ENCODE measurements around the gene XDH. TPM values are rescaled to one million over a fixed set of nuclear protein-coding genes. Genes with fewer than 3 reads are reported as not detected.

Gene XDH
- total RNA-seq (2014; rRNA removed; shearing (Covaris generic)) = 0.89 TPM in 1 of 2 replicates, not detected in the other

DNA sequence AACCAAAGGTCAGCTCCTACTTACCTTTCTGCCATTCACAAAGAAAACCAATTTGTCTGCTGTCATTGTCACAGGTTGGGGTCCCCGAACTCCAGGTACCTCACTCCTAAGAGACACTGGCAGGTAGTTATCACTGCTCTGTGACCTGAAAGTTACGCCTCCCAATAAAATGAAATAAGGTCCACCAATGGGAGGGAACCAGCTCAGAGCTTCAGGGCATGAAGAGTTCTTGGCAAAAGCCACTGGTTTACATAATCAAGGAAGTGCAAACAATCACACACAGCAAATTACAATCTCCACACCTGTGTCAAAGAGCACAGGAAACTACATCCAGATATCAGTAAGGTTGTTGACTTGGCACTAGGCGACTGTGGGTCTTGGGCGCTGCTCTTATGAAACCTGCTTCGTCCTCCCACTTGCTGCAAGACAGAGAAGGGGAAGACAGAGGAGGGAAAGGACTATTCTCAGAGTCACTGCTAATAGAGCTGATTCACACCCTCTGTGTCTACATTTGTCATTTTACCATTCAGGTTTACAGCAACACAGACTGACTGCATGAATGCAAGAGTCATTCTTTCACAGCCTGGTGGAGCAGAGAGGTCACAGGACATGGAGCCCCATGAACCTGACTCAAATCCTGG is at the start of gene XDH:
Gene XDH, minus strand, starts transcription at position 142 of the 641 bp plus-strand sequence. Its CDS starts 76 bp downstream, at position 66.
- peak; percentile 36 for DNase-seq (ENCODE audit: low read depth)

DNA sequence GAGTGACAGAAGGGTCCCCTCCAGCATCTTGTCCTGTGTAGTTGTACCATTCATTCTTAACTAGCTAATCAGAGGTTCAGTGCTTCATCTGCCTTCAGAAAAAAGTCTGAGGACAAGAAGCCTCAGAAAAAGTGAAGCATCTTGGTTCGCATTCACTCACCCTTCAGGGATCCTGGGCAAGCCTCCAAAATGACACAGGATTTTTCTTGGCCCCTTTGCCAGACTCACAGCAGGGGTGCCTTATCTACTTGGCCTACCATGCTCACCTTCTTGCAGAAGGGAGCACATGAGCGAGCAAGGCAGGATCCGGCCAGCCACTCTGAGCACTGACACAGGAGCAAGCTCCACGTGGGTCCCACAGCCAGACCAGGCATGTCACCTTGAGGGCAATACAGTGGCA is 43.1 kb upstream of the XDH start:
- no peak for DNase-seq (ENCODE audit: low read depth)

DNA sequence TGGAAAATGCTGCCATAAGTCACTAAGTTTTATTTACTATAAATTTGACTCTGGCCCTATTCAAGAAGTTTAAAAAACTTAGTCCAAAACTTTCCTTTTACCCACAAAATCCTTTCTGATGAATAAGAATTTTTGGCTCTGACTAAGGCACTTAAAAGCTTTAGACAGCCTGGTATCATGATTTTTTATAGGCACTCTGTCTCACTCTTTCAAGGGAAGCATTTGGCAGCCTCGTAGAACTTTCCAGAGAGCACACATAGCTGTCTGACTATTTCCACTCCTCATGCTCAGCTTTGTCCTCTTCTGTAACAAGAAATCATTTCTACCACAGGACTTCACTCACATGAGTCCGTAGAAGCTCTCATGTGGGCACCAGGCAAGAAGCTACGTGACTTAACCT is 32.3 kb upstream of the XDH start:
- peak; percentile 66 for DNase-seq (ENCODE audit: low read depth)

DNA sequence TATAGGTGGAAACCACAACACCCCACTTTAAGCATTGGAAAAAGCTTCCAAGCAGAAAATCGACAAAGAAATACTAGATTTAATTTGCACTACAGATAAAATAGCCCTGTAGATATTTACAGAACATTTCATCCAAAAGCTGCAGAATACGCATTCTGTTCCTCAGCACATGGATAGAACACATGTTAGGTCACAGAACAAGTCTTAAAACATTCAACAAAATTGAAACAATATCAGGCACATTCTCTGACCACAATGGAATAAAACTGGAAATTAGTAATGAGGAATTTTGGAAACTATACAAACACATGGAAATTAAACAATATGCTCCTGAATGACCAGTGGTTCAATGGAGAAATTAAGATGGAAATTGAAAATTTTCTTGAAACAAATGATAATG is 27.8 kb upstream of the XDH start:
- DNase-seq (ENCODE audit: low read depth) = no peak

DNA sequence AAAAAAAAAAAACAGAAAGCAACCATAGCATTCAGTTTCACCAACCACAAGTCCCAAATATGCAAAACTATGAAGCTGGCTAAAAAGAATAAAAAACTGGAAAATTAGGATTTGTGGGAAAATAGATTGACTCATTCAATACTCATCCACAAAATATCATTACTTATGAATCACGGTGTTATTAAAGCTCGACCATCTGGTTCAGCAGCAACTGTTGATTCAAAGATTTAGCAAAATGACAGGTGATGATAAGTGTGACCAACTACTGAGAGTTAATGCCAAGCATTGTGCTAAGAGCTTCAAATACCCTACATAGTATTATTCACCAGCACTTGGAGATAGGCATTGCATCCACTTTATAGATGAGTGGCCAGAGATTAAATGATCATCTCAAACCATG is 26.2 kb upstream of the XDH start:
- DNase-seq (ENCODE audit: low read depth) = peak; percentile 72

DNA sequence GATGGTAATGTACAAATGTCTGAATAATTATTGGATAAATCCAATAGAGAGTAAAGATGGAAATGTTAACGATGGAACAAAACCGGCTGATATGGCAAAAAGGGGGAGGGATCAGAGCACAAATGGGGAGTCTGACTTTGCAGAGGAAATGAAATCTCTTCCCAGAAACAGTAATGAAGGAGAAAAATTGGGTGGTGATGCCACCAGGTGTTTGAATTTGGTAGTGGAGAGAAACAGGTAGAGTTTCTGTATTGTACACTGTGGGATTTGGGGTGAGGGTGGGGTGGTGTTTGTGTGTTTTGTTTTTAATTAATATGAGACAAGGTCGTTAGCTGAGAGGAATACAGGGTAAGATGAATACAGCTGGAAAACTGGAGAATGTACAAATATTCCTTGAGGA is 20.4 kb upstream of the XDH start:
- peak; percentile 39 for DNase-seq (ENCODE audit: low read depth)

DNA sequence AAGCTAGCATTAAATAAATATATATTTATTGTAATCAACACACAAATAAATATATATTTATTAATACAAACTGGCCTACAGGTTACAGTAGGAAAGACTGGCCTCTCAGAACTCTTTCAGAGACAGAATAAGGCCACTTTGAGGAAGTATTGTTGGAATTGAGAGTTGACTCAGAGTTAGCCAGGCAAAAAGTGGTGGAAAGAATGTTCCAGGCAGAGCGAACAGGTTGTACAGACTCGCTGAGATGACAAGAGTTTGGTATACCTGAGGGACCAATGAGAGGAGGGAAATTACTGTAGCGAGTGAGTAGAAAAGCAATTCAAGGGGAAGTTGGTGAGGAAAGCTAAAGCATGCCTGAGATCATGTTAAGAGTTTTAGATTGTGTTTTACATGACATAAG is 19.0 kb upstream of the XDH start:
- DNase-seq (ENCODE audit: low read depth) = no peak

DNA sequence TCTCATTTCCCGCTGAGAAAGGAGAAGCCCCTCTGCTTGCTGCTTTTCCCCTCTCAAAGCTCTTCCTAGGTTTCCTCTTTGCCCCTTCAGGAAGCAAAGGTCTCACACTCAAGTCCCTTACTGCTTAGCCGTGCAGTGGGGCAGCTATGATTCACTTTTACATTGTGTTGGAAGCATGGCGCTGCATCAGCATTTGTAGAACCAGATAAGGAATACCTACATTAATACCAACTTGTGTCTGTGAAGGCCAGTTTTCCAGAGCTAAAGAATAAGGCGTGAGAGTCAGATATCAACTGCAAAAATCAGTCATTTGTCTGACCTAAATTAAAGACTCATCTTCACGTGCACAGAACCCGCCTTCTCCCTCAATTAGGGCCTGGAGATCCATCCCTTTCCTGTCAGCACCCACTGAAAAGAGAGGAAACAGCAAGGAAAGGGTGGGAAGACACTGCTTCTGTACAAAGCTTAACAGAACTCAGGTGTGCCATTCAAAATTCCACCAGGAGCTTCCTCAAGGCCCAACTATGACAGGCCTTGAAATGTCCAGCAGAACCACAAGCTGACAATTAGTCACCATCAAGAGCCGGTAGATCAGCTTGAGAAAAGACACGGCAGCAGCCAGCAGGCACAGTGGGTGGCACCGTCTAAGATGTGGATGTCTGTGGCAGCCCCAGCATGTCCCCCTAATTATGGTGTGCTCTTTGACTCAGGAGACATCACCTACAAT is 16.1 kb upstream of the XDH start:
- peak; percentile 9 for DNase-seq (ENCODE audit: low read depth)

DNA sequence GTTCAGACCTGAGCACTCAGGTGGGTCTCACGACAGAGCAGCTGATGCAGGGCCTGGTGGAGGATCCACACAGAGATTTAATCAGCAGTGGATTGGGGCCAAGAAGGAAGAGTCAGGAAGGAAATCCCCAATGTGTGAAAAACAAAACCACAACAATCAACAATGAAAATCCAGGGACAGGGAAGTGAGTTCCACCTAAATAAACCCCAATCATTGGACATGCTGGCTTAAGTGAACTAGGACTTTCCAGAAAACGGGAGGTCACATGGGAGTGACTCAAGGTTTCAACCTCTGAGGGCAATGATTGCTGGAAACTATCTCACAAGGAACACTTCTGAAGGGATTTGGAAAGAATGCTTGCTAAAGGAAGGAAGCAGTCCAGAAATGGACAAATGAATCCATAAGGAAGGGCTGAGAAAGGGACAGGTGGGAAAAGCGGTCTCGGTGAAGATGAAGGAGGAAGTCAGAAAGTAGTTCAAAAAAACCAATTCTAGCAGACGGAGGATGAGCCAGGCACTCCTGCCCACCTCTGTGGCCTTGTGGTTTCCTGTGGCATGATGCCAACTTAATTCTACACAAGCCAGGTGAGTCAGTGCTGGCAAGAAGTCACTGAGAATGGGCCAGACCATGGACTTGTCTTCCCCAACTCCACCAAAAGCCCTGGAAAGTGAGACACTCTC is 15.4 kb upstream of the XDH start:
- DNase-seq (ENCODE audit: low read depth) = peak; percentile 82

DNA sequence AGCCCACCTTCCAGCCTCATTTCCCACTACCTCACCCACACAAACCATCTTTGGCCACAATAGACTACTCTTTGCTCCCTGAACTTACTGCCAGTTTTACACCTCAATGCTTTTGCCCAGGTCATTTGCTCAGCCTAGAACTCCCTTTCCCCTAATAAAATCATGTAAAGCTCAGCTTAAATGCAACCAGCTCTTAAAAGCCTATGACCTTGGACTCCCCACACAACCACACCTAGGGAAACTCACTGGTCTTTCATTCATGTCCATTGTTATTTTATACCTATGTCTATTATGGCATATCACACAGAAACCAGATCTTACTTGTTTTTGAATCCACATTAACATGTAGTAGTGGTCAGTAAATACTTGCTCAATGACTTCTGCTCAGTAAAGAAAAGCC is 14.5 kb upstream of the XDH start:
- DNase-seq (ENCODE audit: low read depth) = no peak

DNA sequence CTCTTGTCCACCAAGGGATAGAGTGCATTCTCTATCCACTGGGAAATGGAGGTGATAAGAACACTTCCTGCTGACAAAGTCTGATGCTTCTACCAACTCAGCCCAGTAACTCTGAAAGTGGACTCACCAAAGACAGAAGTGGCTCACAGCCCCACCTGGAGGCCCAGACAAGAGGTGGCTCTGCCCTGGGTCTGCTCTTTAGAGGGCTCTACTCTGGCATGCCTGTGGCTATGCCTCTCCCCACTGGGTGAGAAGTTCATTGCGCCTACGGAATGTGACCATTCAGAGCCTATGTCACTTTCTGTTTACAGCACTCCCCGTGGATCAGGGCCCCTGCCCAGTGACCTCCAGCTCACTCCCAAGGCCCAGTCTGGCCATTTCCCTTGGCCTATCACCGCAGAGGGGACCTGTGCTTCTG is 13.5 kb upstream of the XDH start:
- DNase-seq (ENCODE audit: low read depth) = peak; percentile 58

DNA sequence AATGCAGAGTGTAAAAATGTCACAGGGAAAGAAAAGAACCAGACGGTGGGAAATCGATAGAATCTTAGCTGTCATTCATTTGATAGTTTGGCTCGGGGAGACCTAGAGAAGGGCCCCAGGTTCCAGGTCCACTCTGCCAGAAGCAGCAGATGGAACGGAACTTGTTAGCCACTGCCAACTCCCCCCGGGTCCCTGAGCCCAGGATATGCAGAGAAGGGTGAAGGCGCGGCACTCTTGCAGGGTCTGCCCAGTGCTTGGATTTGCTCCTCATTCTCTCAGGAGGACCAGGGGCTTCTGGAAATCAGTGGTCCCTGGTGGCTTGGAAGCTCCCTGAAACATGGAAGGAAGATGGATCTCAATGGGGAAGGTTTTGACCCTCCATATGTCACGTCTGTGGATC is 11.6 kb upstream of the XDH start:
- no peak for DNase-seq (ENCODE audit: low read depth)

DNA sequence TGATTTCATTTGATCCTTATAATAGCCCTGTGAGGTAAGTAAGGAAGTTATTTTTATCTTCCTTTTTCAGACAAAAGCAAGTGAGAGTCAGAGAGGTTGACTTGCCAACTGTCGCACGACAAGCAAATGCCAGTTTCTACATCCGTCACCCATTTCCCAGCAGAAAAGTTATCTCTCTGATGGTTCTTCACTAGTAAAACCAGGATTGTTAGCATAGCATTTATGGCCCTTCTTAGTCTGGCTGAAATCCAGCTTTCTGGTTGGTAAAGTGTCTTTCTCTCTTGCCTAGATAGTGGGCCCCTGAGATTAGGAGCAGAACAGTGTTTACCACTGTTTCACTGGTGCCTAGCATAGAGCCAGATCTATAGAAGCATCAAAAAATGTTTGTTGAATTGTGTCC is 7.1 kb upstream of the XDH start:
- DNase-seq (ENCODE audit: low read depth) = no peak

DNA sequence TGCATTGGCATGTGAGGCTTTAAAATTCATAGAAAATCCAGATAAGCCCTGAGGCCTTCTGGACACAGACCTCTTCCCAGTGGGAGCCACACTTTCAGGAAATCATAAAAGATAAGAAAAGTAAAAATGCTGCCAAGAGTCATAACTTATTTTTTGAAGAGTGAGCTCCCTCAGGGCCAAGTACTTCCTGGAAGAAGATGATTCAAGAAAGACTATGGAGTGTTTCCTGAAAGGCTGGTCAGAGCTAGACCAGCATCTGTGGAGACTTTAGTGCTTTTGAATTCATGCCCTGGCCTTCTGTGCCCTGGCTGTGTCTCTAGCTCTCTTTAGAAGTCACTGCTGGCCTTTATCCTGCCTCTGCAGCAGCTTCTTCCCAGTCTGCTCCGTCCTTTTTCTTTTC is 6.4 kb upstream of the XDH start:
- peak; percentile 65 for DNase-seq (ENCODE audit: low read depth)

DNA sequence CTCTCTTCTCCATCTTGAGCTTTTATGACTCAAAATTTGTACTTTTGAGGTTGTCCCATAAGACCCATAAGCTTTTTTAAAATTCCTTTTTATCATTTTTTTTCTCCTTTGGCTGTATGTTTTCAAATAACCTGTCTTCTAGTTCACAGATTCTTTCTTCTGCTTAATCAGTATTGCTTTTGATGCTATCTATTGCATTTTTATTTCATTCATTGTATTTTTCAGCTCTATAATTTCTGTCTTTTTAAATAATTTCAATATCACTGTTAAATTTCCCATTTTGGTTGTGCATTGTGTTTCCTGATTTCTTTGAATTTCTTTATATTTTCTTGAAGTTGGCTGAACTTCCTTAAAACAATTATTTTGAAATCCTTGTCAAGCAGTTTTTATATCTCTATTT is 4.8 kb upstream of the XDH start:
- DNase-seq (ENCODE audit: low read depth) = no peak

DNA sequence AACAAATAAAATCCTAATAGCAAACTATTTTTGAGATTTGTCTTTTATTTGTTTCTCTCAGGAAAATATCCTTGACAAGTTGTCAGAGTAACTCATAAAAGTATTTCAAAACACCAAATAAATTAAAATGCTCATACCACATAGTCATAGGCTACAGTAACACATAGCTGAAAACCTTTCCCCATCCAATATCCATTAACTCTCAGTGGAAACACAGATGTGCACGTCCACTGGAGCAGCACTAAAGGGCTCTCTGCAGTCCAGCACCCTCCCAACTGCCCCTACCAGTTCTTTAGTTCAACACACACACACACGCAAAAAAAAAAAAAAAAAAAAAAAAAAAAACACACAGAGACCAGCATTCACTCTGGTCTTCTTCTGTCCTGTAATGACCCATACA is 879 bp upstream of the XDH start:
- DNase-seq (ENCODE audit: low read depth) = peak; percentile 27

DNA sequence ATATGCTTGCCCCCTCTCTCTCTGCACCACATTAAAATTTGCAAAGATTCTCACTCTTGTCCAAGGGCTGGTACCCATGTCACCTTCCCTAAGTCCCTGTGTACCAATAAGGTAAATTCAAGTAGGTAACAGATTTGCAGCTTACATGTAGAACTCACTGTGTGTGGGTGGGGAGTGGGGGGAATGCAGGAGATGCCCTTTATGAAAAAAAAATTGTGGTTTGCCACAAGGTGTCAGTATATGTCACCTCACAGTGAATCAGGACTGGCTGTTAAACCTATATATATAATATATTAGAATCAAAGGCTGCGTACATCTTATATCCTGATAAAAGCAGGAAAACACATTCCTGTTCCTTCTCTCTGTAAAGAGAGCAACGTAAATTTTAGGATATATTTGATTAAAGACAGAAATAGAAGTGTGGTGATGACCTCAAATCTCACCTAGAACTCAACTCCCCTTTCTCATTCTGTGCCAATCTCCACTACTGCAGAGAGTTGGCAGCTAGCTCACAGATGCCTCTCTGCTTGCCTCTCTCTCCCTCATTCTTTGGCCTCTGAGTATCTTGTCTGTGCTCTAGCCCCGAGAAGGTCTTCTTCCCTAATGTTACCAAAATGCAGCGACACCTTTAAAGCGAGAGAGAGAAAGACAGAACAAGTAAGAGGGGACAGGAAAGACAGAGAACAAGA is 536 bp downstream of the XDH start:
- DNase-seq (ENCODE audit: low read depth) = no peak

DNA sequence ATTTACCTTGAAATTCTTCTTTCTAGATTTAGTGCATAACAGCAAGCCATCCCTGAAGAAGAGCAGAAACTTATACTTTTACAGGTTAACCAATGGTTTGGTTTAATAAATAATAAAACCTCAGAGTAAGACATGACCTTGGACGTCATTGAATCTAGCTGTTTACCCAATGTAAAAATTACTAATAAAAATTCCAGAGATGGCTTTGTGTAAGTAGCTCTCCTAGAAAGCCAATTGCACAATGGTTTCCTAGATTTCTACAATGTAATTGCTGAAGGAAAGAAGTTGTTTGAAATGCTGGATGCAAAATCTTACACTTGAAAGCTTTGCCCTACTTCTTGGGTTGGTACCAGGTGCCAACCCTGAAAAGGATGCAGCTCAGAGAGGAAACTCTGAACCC is 1.5 kb downstream of the XDH start:
- no peak for DNase-seq (ENCODE audit: low read depth)

DNA sequence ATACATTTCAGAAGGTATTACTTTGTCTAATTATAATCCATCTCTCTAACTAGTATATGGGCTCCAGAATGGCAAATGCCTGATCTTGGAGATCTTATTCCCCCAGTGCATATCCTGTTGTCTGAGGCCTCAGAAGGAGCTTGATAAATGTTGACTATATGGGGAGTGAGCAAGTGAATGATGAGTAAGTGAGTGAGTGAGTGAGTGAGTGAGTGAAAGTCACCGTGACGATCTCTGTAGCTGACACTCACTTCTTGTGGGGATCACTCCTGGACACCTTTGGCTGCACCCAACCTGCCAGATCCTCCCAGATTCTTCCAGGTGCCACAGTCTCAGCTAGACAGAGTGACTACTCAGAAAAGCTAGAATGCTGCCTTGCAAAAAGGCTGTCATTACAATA is 2.8 kb downstream of the XDH start:
- DNase-seq (ENCODE audit: low read depth) = no peak

DNA sequence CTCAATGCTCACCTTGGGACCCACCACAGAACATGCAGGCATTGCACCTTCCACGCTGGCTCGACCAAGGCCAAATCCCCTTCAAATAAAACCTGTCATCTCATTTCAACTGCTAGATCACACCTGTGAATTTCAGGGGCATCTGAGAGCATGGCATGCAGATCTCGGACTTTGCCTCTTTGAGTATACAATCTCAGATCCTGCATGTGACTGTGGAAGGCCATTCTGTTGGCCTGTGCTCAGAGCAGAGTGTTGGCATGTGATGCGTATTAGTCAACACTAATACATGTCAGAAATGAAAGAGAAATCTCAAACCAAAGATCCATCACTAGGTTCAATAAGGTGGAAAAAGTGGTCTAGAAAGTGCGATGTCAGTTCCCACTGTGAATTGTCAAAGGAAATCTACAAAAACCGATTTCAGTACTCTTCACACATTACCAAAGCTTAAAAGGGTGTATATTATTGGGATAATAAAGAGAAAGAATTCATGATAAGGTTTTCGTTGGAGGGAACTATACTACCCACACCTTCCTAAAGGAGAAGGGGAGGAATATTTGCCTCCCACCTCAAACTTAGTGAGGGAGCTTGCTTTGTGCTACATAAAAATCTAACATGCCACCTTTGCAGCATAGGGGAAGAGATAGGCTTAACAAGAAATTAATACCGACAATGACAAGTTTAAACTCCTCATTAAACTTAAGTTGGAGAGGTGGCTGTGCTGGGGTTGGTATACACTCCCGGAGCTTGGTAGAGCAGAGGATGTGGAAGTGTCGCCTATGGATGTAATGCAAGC is 7.8 kb downstream of the XDH start:
- no peak for DNase-seq (ENCODE audit: low read depth)

DNA sequence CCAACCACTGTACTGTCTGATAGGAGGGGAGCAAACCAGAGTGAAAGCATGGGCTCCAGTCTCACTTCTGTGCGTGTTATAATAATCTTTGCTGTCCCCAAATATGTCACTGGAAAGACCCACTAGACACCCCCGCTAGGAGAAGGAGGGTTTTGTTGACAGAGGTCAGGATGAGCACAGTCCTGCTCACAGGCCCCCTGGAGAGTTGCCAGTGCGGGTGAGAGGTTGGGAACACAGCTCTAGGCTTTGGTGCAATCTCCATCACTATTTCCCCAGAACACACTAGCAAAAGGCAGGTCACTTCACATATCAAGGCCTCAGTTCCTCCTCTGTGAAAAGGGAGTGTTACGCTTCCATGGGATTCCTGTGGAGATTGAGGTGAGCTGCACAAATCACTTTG is 9.7 kb downstream of the XDH start:
- DNase-seq (ENCODE audit: low read depth) = no peak

DNA sequence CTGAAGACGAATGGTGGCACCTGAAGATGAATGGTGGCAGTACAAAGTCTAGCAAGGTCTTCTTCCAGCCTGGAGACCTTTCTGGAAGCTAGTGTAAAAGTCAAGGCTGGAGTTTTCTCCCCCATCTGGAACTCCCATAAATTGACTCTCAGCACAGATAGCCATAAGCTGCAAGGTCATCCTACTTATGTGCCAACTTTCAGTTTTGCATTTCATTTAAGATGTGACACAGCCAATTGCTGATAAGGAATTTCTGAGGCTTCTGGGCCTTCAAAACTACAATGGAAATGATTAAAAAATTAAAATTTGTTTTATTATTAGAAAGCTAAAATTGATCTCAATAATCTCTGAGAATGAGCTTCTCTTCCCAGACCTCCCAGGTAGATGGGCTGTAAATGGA is 10.2 kb downstream of the XDH start:
- DNase-seq (ENCODE audit: low read depth) = no peak
